Left hindlimb (tissue), 1 donor: Measurements from ENCODE around the gene FAM149A.

Experiments
- DNase-seq: peaks from one replicate; pipeline ENCODE4 v3.0.0-alpha.2; 2018

FAM149A gene

GRCh38 chr4:186205156-186205555, 100.7 kb downstream of the FAM149A start:
- no peak for DNase-seq

- no peak for DNase-seq
Measured at GRCh38 chr4:186216465-186217024, 112.0 kb downstream of the FAM149A start.

GRCh38 chr4:186217733-186218293, 113.3 kb downstream of the FAM149A start:
- no peak for DNase-seq

- DNase-seq: no peak
Measured at GRCh38 chr4:186221624-186222023, 117.1 kb downstream of the FAM149A start.
